NCI-H2227 (cell line): ENCODE data around the gene ASIC3.
A peak's percentile ranks its signal among the peaks of the same experiment; 100 is the strongest.
"Not testable (repeated sequence)": the region's sequence is repeated elsewhere in the genome, so short reads cannot be mapped to it uniquely, and the experiment has no call there.

Source experiments
- DNase-seq: peaks from one replicate; lab custom pipeline; 2025; ENCODE audit not compliant: unreplicated experiment; lab: John Stamatoyannopoulos, UW

The ASIC3 gene

GRCh38 chr7:151047976-151048815, at the start of gene ASIC3:
Gene ASIC3, plus strand, starts transcription at chr7:151048531. Its CDS starts 355 bp downstream, at chr7:151048886.
- DNase-seq: no peak

- DNase-seq: no peak
Measured at GRCh38 chr7:150999001-150999400, 49.3 kb upstream of the ASIC3 start.

DNA sequence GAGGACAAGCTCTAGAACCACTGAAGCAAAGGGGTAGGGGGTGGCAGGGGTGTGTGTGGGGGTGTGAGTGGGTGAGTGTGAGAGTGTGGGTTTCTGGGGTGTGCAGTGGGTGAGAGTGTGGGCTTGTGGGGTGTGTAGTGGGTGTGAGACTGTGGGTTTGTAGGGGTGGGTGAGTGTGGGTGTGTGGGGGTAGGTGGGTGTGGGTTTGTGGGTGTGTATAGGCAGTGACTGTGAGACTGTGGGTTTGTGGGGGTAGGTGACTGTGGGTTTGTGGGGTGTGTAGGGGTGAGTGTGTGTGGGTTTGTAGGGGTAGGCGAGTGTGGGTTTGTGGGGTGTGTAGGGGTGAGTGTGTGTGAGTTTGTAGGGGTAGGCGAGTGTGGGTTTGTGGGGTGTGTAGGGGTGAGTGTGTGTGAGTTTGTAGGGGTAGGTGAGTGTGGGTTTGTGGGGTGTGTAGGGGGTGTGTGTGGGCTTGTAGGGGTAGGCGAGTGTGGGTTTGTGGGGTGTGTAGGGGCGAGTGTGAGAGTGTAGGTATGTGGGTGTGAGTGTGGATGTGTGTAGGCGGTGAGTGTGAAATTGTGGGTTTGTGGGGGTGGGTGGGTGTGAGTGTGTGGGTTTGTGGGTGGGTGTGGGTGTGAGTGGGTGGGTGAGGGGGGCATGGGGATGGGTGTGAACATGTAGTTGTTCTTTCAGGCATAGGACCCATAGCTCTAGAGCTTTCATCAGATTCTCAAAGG, 48.7 kb upstream of the ASIC3 start:
- no peak for DNase-seq

DNA sequence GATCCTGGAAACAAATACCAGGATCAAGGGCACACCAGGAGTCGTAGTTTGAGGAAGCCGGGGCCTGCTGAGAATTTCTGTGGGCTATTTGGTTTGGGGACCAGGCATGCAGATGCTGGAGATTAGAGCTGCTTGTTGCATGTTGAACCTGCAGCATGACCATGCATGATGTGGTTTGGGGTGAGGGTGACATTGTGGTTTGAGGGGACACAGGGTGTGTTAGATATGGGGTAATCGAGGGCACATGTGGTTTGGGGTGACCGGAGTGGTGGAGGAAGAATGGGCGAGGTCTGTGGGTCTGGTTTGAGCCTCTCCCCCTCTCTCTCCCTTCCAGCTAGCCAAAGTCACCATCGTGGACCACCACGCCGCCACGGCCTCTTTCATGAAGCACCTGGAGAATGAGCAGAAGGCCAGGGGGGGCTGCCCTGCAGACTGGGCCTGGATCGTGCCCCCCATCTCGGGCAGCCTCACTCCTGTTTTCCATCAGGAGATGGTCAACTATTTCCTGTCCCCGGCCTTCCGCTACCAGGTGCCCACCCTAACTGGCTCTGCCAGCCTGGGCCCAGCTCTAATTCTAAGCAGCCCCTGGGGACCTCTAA, 47.3 kb upstream of the ASIC3 start:
- DNase-seq: no peak

DNA sequence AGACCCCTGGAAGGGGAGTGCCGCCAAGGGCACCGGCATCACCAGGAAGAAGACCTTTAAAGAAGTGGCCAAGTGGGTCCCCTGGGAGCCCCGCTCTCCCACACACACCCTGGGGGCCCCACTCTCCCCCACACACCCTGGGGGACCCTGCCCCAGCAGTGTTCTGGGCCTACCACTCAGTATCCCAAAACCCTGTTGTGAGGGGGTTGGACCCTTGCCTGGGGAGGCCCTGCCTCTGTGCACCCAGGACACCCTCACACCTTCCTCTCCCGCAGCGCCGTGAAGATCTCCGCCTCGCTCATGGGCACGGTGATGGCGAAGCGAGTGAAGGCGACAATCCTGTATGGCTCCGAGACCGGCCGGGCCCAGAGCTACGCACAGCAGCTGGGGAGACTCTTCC, 46.8 kb upstream of the ASIC3 start:
- no peak for DNase-seq

- no peak for DNase-seq
Measured at GRCh38 chr7:151003572-151003971, 44.8 kb upstream of the ASIC3 start.

GRCh38 chr7:151005566-151005965, 42.8 kb upstream of the ASIC3 start:
- no peak for DNase-seq

GRCh38 chr7:151006590-151007300, 41.6 kb upstream of the ASIC3 start:
- DNase-seq: no peak

- DNase-seq: no peak
Measured at GRCh38 chr7:151007469-151007898, 40.8 kb upstream of the ASIC3 start.

GRCh38 chr7:151008143-151008510, 40.2 kb upstream of the ASIC3 start:
- no peak for DNase-seq

GRCh38 chr7:151008511-151009323, 39.6 kb upstream of the ASIC3 start:
- no peak for DNase-seq

GRCh38 chr7:151009327-151010036, 38.8 kb upstream of the ASIC3 start:
- no peak for DNase-seq

DNA sequence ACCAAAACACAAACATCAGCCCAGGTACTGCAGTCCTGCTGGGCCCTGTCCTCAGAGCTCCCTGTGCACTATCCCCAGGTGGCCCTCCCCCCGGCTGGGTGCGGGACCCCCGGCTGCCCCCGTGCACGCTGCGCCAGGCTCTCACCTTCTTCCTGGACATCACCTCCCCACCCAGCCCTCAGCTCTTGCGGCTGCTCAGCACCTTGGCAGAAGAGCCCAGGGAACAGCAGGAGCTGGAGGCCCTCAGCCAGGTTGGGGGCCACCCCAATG, 38.4 kb upstream of the ASIC3 start:
- no peak for DNase-seq

DNA sequence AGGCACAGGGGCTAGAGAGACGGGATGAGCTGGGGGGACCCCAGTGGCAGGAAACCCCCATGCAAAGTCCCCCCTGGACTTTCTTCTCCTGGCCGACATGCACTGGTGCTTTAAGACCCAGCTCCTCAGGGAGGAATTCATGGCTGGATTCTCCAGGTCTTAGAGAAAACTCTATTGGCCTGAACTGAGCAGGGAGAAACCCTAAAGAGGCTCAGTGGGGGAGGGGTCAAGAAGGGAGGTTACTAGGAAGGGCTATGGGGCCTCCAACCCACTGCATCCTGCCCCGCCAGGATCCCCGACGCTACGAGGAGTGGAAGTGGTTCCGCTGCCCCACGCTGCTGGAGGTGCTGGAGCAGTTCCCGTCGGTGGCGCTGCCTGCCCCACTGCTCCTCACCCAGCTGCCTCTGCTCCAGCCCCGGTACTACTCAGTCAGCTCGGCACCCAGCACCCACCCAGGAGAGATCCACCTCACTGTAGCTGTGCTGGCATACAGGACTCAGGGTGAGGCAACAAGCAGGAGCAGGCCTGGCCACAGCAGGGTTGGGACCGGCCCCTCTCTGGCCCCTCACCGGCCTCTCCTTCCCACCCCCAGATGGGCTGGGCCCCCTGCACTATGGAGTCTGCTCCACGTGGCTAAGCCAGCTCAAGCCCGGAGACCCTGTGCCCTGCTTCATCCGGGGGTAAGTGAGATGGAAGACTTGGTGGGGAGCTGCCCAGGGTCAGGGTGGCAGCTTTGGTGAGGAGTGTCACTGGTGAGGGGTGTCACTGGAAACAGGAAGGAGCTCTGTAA, 37.8 kb upstream of the ASIC3 start:
- DNase-seq: peak; percentile 36

DNA sequence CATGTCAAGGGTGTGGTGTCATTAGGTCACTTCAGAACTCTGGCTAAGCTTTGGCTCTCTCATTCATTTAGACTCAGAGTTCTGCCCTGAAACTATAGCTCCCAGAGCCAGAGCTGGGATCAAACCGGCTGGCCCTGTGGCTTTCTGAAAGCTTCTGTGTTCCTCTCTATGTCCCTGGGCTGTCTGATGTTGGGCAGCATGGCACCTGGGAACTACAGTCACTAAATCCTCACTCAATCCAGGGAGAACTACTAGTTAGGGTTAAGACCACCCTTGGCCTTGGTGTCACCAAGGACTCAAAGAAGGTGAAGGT, 37.3 kb upstream of the ASIC3 start:
- DNase-seq: no peak

DNA sequence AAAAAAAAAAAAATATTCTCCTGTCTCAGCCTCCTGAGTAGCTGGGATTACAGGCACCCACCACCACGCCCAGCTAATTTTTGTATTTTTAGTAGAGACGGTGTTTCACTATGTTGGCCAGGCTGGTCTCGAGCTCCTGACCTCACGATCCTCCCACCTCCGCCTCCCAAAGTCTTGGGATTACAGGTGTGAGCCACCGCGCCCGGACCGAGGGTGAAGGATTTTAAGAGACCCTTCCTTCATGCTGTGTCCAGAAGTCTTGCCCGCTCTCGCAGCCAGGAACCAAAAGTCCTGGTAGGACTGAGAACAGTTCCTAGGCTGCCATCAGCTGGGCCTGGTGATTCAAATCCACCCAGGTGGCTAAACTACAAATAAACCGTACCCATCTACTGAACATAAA, 36.7 kb upstream of the ASIC3 start:
- DNase-seq: not testable (repeated sequence)

DNA sequence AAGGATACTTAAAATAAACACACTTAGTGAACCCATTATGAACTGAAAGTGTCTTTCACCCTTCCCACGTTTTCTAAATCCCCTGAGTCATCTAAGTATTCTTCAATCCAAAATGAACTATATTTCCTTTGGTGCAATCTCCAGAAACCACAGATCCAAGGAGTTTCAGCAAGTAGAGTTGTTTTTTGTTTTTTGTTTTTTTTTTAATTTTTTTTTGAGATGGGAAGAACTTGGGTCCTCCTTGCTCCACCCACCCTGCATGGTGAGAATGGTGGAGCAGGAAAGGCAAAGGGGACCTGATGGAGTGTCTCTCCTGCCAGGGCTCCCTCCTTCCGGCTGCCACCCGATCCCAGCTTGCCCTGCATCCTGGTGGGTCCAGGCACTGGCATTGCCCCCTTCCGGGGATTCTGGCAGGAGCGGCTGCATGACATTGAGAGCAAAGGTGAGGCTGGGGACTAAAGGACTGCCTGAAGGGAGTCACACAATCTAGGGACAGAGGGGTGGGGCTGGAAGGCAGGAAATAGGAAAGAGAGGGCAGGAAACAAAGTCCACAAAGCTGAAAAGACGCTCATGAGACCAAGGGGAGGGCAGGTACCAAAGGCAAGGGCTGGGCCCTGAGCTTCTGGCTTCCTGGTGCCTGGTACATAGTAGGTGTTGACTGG, 36.2 kb upstream of the ASIC3 start:
- no peak for DNase-seq

DNA sequence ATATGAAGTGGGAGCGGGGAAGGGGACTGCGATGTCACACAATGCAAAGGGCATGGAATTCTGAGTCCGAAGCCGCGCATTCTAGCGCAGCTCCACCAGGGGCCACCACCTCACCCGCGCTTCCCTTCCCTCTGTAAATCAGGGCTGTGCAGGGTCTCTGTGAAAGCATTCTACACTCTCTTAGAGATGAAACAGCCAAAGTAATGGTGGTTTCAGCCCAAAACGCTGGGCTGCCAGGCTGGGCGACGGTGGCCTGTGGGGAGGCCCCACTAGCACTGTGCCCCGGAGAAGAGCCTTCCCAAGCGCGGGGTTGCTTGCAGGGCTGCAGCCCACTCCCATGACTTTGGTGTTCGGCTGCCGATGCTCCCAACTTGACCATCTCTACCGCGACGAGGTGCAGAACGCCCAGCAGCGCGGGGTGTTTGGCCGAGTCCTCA, 35.4 kb upstream of the ASIC3 start:
- DNase-seq: no peak

DNA sequence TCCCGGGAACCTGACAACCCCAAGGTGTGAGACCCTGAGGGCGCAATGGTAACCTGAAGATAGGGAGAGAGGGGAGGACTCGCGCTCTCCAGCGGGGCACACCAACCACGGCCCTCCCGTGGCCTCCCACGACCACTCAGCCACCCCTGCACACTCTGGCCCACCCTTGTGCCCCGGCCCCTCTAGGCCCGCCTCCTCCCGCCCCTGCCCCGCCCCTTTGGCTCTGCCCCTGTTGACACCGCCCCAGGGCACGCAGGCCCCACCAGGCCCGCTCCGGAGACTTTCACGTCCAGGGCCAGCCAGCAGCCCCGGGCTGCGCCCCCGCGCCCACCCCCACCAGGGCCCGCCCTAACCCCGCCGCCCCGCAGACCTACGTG, 35.0 kb upstream of the ASIC3 start:
- DNase-seq: no peak
